Measurements from ENCODE around the gene FAM76A. TPM values are rescaled to one million over a fixed set of nuclear protein-coding genes. Genes with fewer than 3 reads are reported as not detected.

Gene FAM76A
- total and polyA plus RNA-seq, 2 donors (not counting 3 experiments of a cell fraction or from before 2014, with no cell fraction given), result 1.8 to 12.8 TPM

DNA sequence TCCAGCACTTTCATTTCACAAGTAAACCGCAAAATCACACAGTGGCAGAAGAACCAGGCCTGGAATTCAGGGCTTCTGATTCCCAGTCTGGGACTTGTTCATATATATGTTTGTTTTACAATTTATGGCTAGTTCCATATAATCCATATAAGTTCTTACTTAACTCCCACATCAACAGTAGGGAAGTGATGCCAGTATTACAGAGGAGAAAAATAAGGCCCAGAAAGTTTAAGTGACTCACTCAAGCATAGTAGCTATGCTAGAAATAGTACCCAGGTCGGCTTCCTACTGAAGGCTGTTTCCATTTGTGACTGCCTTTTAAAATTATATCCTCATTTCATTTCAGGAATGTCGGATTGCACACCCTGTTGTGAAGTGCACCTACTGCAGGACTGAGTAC, 1.4 kb downstream of the FAM76A start:
- no peaks in the 10 kb centered on the region for H3K36me3 ChIP-seq (ENCODE audit: control insufficient read depth in 2 of 2, extremely low read depth in 1 of 2, insufficient read depth in 2 of 2, low read length in 2 of 2)
- H3K4me1 ChIP-seq (ENCODE audit: control insufficient read depth, extremely low read depth, insufficient read depth, low read length), result peaks cover 13% of the 10 kb centered on the region
- H3K4me3 ChIP-seq (replicated peaks in 1 of 3; ENCODE audit: insufficient read depth in 1 of 3, low read depth in 1 of 3, low read length in 3 of 3), result peak overlapping the region in 1 of 3 experiments; percentile 92
- peak overlapping the region; percentile 99 for H3K4me2 ChIP-seq (ENCODE audit: insufficient read depth, low read length)
- H3K27me3 ChIP-seq (ENCODE audit: control insufficient read depth in 2 of 2, insufficient read depth in 2 of 2, low read length in 2 of 2), result no peaks in the 10 kb centered on the region
- no peaks in the 10 kb centered on the region for H3K9me1 ChIP-seq (replicated peaks; ENCODE audit: control insufficient read depth, extremely low read depth, insufficient read depth, low read length)
- dilution Hi-C loops (cut with MboI; ENCODE audit: extremely low pct_ligation_motif_present, low sequenced_read_pairs) (no loop called here), intact Hi-C loops (cut with micrococcal nuclease) (no loop called here)
- BruUV-seq (replicated peaks), result no TSS peak
- DNase-seq (ENCODE audit: low read depth, low spot score) (peak; percentile 15), FAIRE-seq (no peak)
- CTCF ChIA-PET, result interaction anchor here (2.2 to 2.9 kb wide), 2 partner anchors 55 to 58 kb away, joined by 10 to 29 read pairs; partner anchors contain the start of gene IFI6
- H4K20me1 ChIP-seq (replicated peaks; ENCODE audit: control insufficient read depth, extremely low read depth, insufficient read depth, low read length), result no peaks in the 10 kb centered on the region
- POLR2A ChIA-PET, result interaction anchor here (0.6 kb wide), 1 partner anchor 30 kb away, joined by 3 read pairs; no protein-coding TSS in a partner anchor
- H3K9ac ChIP-seq (replicated peaks; ENCODE audit: extremely low read depth, insufficient read depth, low read length), result peak overlapping the region; percentile 92
- H2AFZ ChIP-seq (ENCODE audit: low read depth, low read length), result no peak overlapping the region
- no peaks in the 10 kb centered on the region for H3K9me3 ChIP-seq (replicated peaks; ENCODE audit: control insufficient read depth, insufficient read depth, low read length)
- TF ChIP-seq FOS (IDR thresholded peaks at IDR 0.05; ENCODE audit: borderline replicate concordance, insufficient read depth, low read length) (peak; percentile 11), JUN (IDR thresholded peaks at IDR 0.05; ENCODE audit: borderline replicate concordance, insufficient read depth, insufficient read length, low read depth) (no peak)
- no peak overlapping the region for H3K27ac ChIP-seq (ENCODE audit: insufficient read depth, low read depth, low read length)
- H3K79me2 ChIP-seq (ENCODE audit: control insufficient read depth, insufficient read depth, low read length), result no peaks in the 10 kb centered on the region

- POLR2A ChIA-PET, result no interaction called here
- no peak for TF ChIP-seq GATA2 (IDR thresholded peaks at IDR 0.05; ENCODE audit: insufficient read depth, insufficient read length, low read depth, low read length)
- no peak for TF ChIP-seq MYC (IDR thresholded peaks at IDR 0.05; ENCODE audit: low read depth, low read length)
- TF ChIP-seq POLR2AphosphoS5 (IDR thresholded peaks at IDR 0.05; ENCODE audit: insufficient read depth, low read depth, low read length), result no peak
- no peak for TF ChIP-seq CTCF (IDR thresholded peaks at IDR 0.05; ENCODE audit: extremely low read depth in 1 of 2, insufficient read depth in 1 of 2, low read depth in 1 of 2, low read length in 2 of 2)
- TF ChIP-seq EZH2 (IDR thresholded peaks at IDR 0.05; ENCODE audit: borderline replicate concordance, low read depth, low read length, severe bottlenecking), result no peak
- no peak for TF ChIP-seq FOS (IDR thresholded peaks at IDR 0.05; ENCODE audit: borderline replicate concordance, insufficient read depth, low read length)
- no peak for TF ChIP-seq POLR2A (IDR thresholded peaks at IDR 0.05; ENCODE audit: low read depth, low read length)
- TF ChIP-seq JUN (IDR thresholded peaks at IDR 0.05; ENCODE audit: borderline replicate concordance, insufficient read depth, insufficient read length, low read depth), result no peak
- TF ChIP-seq MAX (IDR thresholded peaks at IDR 0.05; ENCODE audit: insufficient read depth, insufficient read length), result no peak
- no peaks in the 10 kb centered on the region for H3K4me1 ChIP-seq (ENCODE audit: control insufficient read depth, extremely low read depth, insufficient read depth, low read length)
- FAIRE-seq (peak; percentile 43), DNase-seq (ENCODE audit: low read depth, low spot score) (no peak)
- dilution Hi-C loops (cut with MboI; ENCODE audit: extremely low pct_ligation_motif_present, low sequenced_read_pairs), result no loop called here
- CTCF ChIA-PET, result no interaction called here
- intact Hi-C loops (cut with micrococcal nuclease), result no loop called here
- no TSS peak for BruUV-seq (replicated peaks)
- H3K27ac ChIP-seq (ENCODE audit: insufficient read depth, low read depth, low read length), result no peak overlapping the region
- H3K9me3 ChIP-seq (replicated peaks; ENCODE audit: control insufficient read depth, insufficient read depth, low read length), result no peaks in the 10 kb centered on the region
- no peak overlapping the region for H2AFZ ChIP-seq (ENCODE audit: low read depth, low read length)
- H3K79me2 ChIP-seq (ENCODE audit: control insufficient read depth, insufficient read depth, low read length), result no peaks in the 10 kb centered on the region
- H3K4me3 ChIP-seq (replicated peaks in 1 of 3; ENCODE audit: insufficient read depth in 1 of 3, low read depth in 1 of 3, low read length in 3 of 3), result no peak overlapping the region
- peaks cover 6% of the 10 kb centered on the region in 2 experiments for H3K36me3 ChIP-seq (ENCODE audit: control insufficient read depth in 2 of 2, extremely low read depth in 1 of 2, insufficient read depth in 2 of 2, low read length in 2 of 2)
- H3K4me2 ChIP-seq (ENCODE audit: insufficient read depth, low read length), result no peak overlapping the region
- H3K27me3 ChIP-seq (ENCODE audit: control insufficient read depth in 2 of 2, insufficient read depth in 2 of 2, low read length in 2 of 2), result no peaks in the 10 kb centered on the region
- no peak overlapping the region for H3K9ac ChIP-seq (replicated peaks; ENCODE audit: extremely low read depth, insufficient read depth, low read length)
- no peaks in the 10 kb centered on the region for H4K20me1 ChIP-seq (replicated peaks; ENCODE audit: control insufficient read depth, extremely low read depth, insufficient read depth, low read length)
- no peaks in the 10 kb centered on the region for H3K9me1 ChIP-seq (replicated peaks; ENCODE audit: control insufficient read depth, extremely low read depth, insufficient read depth, low read length)
These were observed 10.5 kb downstream of the FAM76A start for GRCh38 chr1:27736252-27736651.
